Glomerular visceral epithelial cell (primary cell): Measurements from ENCODE around the gene AVPI1.
"Not testable (repeated sequence)": the region's sequence is repeated elsewhere in the genome, so short reads cannot be mapped to it uniquely, and the experiment has no call there.

ENCODE experiments used
- DNase-seq: peaks from one replicate; pipeline ENCODE4 v3.0.0-alpha.2; 2016; ENCODE audit errors: extremely low spot score

The AVPI1 gene

GRCh38 chr10:97683556-97684367 lies 3.3 kb downstream of the AVPI1 start:
- DNase-seq = peak; percentile 50

GRCh38 chr10:97682042-97682441 lies 5.0 kb downstream of the AVPI1 start:
- no peak for DNase-seq

- no peak for DNase-seq
Measured at GRCh38 chr10:97679594-97679993, 7.4 kb downstream of the AVPI1 start.

- peak; percentile 68 for DNase-seq
Measured at GRCh38 chr10:97676770-97677581, 10.1 kb downstream of the AVPI1 start.

GRCh38 chr10:97675222-97675621 lies 11.8 kb downstream of the AVPI1 start:
- no peak for DNase-seq

- peak; percentile 75 for DNase-seq
Measured at GRCh38 chr10:97673736-97674525, 13.1 kb downstream of the AVPI1 start.

- DNase-seq = no peak
Measured at GRCh38 chr10:97669571-97669970, 17.5 kb downstream of the AVPI1 start.

- no peak for DNase-seq
Measured at GRCh38 chr10:97667463-97667862, 19.6 kb downstream of the AVPI1 start.

GRCh38 chr10:97666992-97667391 lies 20.0 kb downstream of the AVPI1 start:
- DNase-seq = no peak

GRCh38 chr10:97664282-97664850 lies 22.7 kb downstream of the AVPI1 start:
- DNase-seq = no peak

- no peak for DNase-seq
Measured at GRCh38 chr10:97659589-97659988, 27.5 kb downstream of the AVPI1 start.

GRCh38 chr10:97656777-97657176 lies 30.3 kb downstream of the AVPI1 start:
- no peak for DNase-seq

- DNase-seq = no peak
Measured at GRCh38 chr10:97651773-97652172, 35.3 kb downstream of the AVPI1 start.

GRCh38 chr10:97650726-97651125 lies 36.3 kb downstream of the AVPI1 start:
- no peak for DNase-seq

GRCh38 chr10:97649405-97649750 lies 37.7 kb downstream of the AVPI1 start:
- not testable (repeated sequence) for DNase-seq

GRCh38 chr10:97648562-97649404 lies 38.3 kb downstream of the AVPI1 start:
- peak; percentile 78 for DNase-seq

GRCh38 chr10:97647556-97647955 lies 39.5 kb downstream of the AVPI1 start:
- DNase-seq = no peak

- DNase-seq = no peak
Measured at GRCh38 chr10:97644936-97645335, 42.1 kb downstream of the AVPI1 start.

- DNase-seq = no peak
Measured at GRCh38 chr10:97643441-97643985, 43.5 kb downstream of the AVPI1 start.

GRCh38 chr10:97642471-97643159 lies 44.4 kb downstream of the AVPI1 start:
- DNase-seq = not testable (repeated sequence)
